Neural crest cell (in vitro differentiated cells): ENCODE results near the gene AEN. TPM values are rescaled to one million over a fixed set of nuclear protein-coding genes. Genes with fewer than 3 reads are reported as not detected.

Experiments used
- DNase-seq: peaks from one replicate; pipeline ENCODE4 v3.0.0; 2021; ENCODE audit warnings: low read depth, mixed read lengths, low spot score
- H3K27ac Mint-ChIP-seq: one replicate; pipeline ENCODE4 v1.8.0; 2021; ENCODE audit warnings: mild to moderate bottlenecking, mixed read lengths; ENCODE audit not compliant: unreplicated experiment
- H3K27me3 Mint-ChIP-seq: 2 replicates; pipeline ENCODE4 v1.8.0; 2021; ENCODE audit warnings: low read depth, mild to moderate bottlenecking, mixed read lengths
- H3K36me3 Mint-ChIP-seq: 2 replicates; pipeline ENCODE4 v1.8.0; 2021; ENCODE audit warnings: low read depth, mild to moderate bottlenecking, mixed read lengths
- H3K4me1 Mint-ChIP-seq: 2 replicates; pipeline ENCODE4 v1.8.0; 2021; ENCODE audit warnings: mixed read lengths
- H3K4me3 Mint-ChIP-seq: one replicate; pipeline ENCODE4 v1.8.0; 2021; ENCODE audit warnings: mild to moderate bottlenecking, mixed read lengths
- H3K9me3 Mint-ChIP-seq: 2 replicates; pipeline ENCODE4 v1.8.0; 2021; ENCODE audit warnings: mixed read lengths
- CTCF ChIP-seq: fragments of 200-600 bp; sonication (generic); conservative IDR thresholded peaks from 2 replicates; pipeline ENCODE4 v1.5.0; 2021; ENCODE audit warnings: antibody characterized with exemption, mild to moderate bottlenecking
- total RNA-seq: library from RNA; stranded (reverse); gene quantifications from 2 replicates; pipeline ENCODE4 v1.2.1, GENCODE V29; 2021

The AEN gene
- total RNA-seq, 1 donor from 2014 or later = 47.9 TPM

GRCh38 chr15:88609344-88610090, 11.6 kb upstream of the AEN start:
- Mint-ChIP-seq H3K27ac (peak overlapping the region; percentile 47), H3K9me3 (no peaks in the 10 kb centered on the region), H3K4me1 (peaks cover 74% of the 10 kb centered on the region), H3K36me3 (no peaks in the 10 kb centered on the region), H3K27me3 (peaks cover 82% of the 10 kb centered on the region), H3K4me3 (peak overlapping the region; percentile 76)
- no peak for DNase-seq
- TF ChIP-seq CTCF = no peak

GRCh38 chr15:88610701-88611231, 10.4 kb upstream of the AEN start:
- Mint-ChIP-seq H3K4me1 (peaks cover 67% of the 10 kb centered on the region), H3K36me3 (no peaks in the 10 kb centered on the region), H3K9me3 (no peaks in the 10 kb centered on the region), H3K27me3 (peaks cover 71% of the 10 kb centered on the region), H3K4me3 (peak overlapping the region; percentile 76), H3K27ac (no peak overlapping the region)
- TF ChIP-seq CTCF = no peak
- DNase-seq = no peak

- no peak overlapping the region for H3K4me3 Mint-ChIP-seq
- no peaks in the 10 kb centered on the region for H3K36me3 Mint-ChIP-seq
- no peaks in the 10 kb centered on the region for H3K9me3 Mint-ChIP-seq
- peaks cover 59% of the 10 kb centered on the region for H3K4me1 Mint-ChIP-seq
- peaks cover 55% of the 10 kb centered on the region for H3K27me3 Mint-ChIP-seq
- DNase-seq = no peak
- no peak for TF ChIP-seq CTCF
- H3K27ac Mint-ChIP-seq = no peak overlapping the region
Observed at GRCh38 chr15:88612186-88612796, 8.8 kb upstream of the AEN start.

- no peak for TF ChIP-seq CTCF
- DNase-seq = no peak
- peaks cover 46% of the 10 kb centered on the region for H3K27me3 Mint-ChIP-seq
- peak overlapping the region; percentile 35 for H3K4me3 Mint-ChIP-seq
- no peak overlapping the region for H3K27ac Mint-ChIP-seq
- no peaks in the 10 kb centered on the region for H3K36me3 Mint-ChIP-seq
- H3K9me3 Mint-ChIP-seq = no peaks in the 10 kb centered on the region
- peaks cover 52% of the 10 kb centered on the region for H3K4me1 Mint-ChIP-seq
Observed at GRCh38 chr15:88613074-88613944, 7.8 kb upstream of the AEN start.

GRCh38 chr15:88615303-88616107, 5.6 kb upstream of the AEN start:
- TF ChIP-seq CTCF = no peak
- H3K27ac Mint-ChIP-seq = no peak overlapping the region
- H3K4me3 Mint-ChIP-seq = no peak overlapping the region
- H3K36me3 Mint-ChIP-seq = no peaks in the 10 kb centered on the region
- DNase-seq = no peak
- peaks cover 24% of the 10 kb centered on the region for H3K27me3 Mint-ChIP-seq
- H3K4me1 Mint-ChIP-seq = peaks cover 35% of the 10 kb centered on the region
- H3K9me3 Mint-ChIP-seq = no peaks in the 10 kb centered on the region
